GM23248 (cell line): ENCODE measurements around the gene PAIP2B.

Experiments used
- EZH2 ChIP-seq: fragments of 200-600 bp; sonication (generic); IDR thresholded peaks from 2 replicates; pipeline ENCODE4 v1.6.1; 2018; ENCODE audit warnings: antibody characterized with exemption, mild to moderate bottlenecking; ENCODE audit not compliant: insufficient read depth, poor library complexity, severe bottlenecking
- EZH2phosphoT487 ChIP-seq: fragments of 200-600 bp; sonication (generic); IDR thresholded peaks from 2 replicates; pipeline ENCODE4 v1.6.1; 2018; ENCODE audit warnings: antibody characterized with exemption, moderate library complexity, mild to moderate bottlenecking, low read depth; ENCODE audit not compliant: insufficient read depth

- no peak for TF ChIP-seq EZH2
- no peak for TF ChIP-seq EZH2phosphoT487
Measured at GRCh38 chr2:71136174-71136573, 90.7 kb downstream of the PAIP2B start.
